PC-9 (cell line): ENCODE measurements around the gene MAP2K6.

Experiments
- CTCF ChIP-seq: fragments of 200-600 bp; sonication (generic); conservative IDR thresholded peaks from 2 replicates; pipeline ENCODE4 v1.6.1; 2017; ENCODE audit warnings: mixed run types, antibody characterized with exemption, mild to moderate bottlenecking, moderate library complexity
- EZH2 ChIP-seq: fragments of 200-600 bp; sonication (generic); IDR thresholded peaks from 2 replicates; pipeline ENCODE4 v1.8.0; 2017; ENCODE audit warnings: antibody characterized with exemption, low read depth

- no peak for TF ChIP-seq CTCF
- TF ChIP-seq EZH2, result no peak
Measured at GRCh38 chr17:69450918-69451317, 36.4 kb downstream of the MAP2K6 start.
